ENCODE data around the gene PAQR5. TPM values are rescaled to one million over a fixed set of nuclear protein-coding genes. Genes with fewer than 3 reads are reported as not detected.

The PAQR5 gene, protein sequence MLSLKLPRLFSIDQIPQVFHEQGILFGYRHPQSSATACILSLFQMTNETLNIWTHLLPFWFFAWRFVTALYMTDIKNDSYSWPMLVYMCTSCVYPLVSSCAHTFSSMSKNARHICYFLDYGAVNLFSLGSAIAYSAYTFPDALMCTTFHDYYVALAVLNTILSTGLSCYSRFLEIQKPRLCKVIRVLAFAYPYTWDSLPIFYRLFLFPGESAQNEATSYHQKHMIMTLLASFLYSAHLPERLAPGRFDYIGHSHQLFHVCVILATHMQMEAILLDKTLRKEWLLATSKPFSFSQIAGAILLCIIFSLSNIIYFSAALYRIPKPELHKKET
- 32.4 TPM for total RNA-seq

DNA sequence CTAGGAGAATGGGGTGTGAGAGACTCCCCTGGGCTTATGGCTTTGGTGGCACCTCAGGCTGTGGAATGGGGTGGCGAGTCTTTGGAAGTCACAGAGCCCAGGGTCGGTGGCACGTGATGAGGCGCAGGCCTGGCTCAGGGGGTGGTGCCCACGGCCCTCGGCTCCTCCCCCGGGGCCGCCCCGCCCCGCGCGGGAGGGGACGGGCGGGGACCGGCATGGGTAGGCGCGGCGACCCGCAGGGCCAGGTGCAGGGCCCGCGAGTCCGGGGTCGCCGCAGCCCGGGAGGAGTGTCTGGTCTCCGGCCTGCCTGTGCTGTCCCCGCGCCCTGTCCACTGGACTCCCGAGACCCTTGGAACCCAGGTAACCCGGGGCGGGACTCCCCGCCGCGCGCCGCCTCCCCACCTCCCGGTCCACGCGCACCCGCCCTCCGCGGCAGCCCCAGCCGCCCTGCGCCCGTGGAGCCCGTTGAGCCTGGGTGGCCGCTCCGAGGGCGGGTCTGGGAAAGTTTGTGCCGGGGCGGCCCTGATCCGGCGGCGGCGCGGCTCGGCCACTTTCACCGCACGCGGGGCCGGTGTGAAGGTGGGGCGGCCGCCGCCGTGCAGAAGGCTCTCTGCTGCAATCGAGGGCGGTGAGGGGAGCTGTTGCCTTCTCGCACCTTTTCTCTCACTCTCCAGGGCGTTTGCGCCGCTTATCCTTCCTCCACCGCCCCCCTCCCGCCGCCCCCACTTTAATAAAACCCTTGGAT lies at the start of gene PAQR5:
Gene PAQR5, plus strand, starts transcription at position 216 of the 745 bp plus-strand sequence. CDS start 61,169 bp downstream, outside the sequence.

DNA sequence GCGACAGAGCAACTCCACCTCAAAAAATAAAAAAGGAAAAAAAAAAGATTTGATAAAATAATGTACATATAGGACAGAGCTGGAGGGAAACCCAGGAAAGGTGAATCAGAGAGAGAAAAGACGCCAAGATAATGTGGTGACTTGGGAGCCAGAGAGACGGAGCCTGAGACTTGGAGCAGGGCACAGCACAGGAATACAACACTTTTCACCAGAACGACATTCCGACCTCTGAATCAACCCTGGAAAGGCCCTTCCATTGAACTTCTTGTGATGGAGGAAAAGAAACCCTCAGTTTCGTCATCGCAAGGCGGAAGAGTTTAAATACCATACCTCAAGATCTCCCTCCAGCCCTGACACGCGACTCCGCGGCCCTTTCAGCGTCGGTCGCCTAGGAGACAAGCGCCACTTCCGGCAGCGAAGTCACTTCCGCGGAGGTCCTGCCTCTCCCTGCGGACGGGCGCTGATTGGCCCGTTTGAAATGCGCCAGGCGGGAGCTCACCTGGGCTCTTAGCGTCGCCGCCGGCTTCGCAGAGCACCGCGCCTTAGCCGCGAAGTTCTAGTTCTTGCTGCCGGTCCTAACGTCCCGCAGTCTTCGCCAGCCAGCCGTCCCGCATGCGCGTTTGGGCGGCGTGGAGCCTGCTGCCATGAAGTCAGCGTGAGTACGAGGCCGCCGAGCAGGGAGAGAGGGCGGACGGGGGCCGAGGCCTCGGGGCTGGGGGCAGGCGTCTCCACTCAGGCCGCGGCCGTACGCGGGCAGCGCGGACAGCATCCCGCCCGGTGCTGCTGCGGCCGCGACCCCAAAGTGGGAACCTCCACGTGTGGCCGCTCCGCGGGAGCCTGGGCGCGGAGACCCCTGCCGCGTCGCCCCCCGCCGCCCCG lies 115.3 kb downstream of the PAQR5 start, which contains the start of gene KIF23:
Gene KIF23, plus strand, starts transcription at position 528 of the 879 bp plus-strand sequence. Its CDS starts 117 bp downstream, at position 645.

DNA sequence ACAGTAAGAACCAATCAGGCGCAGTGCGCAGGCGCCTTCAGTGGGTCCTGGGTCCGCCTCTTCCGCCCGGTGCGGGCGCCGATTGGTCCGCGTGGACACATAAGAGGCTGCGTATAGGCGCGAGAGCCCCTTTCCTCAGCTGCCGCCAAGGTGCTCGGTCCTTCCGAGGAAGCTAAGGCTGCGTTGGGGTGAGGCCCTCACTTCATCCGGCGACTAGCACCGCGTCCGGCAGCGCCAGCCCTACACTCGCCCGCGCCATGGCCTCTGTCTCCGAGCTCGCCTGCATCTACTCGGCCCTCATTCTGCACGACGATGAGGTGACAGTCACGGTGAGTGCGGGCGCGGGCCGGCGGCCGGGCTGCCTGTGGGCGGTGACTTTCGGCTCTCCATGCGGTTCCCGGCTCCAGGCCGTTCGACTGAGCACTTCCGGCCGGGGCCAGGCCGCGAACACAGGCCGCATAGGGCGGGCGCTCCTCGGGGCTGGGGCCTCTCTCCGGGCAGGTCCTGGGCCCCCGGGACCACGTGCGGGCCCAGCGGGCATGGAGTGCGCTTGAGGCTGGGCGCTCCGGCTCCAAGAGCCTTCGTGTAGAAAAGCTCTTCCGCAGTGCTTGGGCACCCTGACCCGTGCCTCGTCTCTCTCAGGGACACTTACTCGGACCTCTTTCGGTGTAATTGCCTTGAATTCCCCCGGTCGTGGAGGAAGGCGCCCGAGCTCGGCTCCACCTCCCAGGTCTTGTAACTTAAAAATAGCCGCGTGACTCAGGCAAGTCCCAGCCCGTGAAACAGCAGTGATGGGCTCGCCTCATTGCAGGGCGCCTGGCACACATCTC lies 154.2 kb downstream of the PAQR5 start, which contains the start of gene RPLP1:
Gene RPLP1, plus strand, starts transcription at position 127 of the 830 bp plus-strand sequence. Its CDS starts 131 bp downstream, at position 258.

Other genes with a start within 250 kb of the PAQR5 start
- 38.5 TPM for gene GLCE, start 138.3 kb upstream of the PAQR5 start, total RNA-seq
- gene KIF23, start 115.4 kb downstream of the PAQR5 start, total RNA-seq: 17.9 TPM
- gene RPLP1, start 153.9 kb downstream of the PAQR5 start, total RNA-seq: 291 TPM